Measurements from ENCODE around the gene ALPK3.

ALPK3 gene

DNA sequence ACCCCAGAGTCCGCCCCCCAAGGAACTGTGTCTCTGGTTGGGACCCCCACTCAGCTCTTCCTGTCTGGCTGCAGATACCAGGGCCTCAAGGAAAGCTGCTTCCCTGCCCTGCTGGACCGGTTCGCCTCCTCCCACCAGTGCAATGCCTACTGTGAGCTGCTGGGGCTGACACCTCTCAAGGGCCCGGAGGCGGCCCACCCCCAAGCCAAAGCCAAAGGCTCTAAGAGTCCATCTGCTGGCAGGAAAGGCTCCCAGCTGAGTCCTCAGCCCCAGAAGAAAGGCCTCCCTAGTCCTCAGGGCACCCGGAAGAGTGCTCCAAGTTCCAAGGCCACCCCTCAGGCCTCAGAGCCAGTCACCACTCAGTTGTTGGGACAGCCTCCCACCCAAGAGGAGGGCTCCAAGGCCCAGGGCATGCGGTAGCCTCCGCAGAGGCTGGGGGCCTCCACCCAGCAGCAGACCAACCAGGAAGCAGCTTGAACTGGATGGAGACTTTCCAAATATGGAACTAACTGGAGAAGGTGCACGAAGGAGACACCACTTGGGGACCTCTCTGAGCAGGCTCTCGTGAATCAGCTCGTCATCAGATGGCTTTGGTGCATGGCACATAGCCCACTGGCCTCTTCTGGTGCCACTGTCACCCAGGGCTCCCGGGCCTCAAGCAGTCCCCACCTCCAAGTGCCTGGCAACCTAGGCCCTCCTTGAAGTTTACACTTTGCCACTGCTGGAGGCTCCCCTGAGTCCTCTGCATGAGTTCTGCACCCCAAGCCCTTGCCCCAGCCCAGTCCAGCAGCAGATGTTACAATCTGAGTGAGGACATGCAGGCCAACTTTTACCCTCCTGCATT is 51.1 kb downstream of the ALPK3 start:
- H3K4me3 ChIP-seq (ENCODE audit: low read depth, low read length): no peak overlapping the region
- TF ChIP-seq, protein P1, sequence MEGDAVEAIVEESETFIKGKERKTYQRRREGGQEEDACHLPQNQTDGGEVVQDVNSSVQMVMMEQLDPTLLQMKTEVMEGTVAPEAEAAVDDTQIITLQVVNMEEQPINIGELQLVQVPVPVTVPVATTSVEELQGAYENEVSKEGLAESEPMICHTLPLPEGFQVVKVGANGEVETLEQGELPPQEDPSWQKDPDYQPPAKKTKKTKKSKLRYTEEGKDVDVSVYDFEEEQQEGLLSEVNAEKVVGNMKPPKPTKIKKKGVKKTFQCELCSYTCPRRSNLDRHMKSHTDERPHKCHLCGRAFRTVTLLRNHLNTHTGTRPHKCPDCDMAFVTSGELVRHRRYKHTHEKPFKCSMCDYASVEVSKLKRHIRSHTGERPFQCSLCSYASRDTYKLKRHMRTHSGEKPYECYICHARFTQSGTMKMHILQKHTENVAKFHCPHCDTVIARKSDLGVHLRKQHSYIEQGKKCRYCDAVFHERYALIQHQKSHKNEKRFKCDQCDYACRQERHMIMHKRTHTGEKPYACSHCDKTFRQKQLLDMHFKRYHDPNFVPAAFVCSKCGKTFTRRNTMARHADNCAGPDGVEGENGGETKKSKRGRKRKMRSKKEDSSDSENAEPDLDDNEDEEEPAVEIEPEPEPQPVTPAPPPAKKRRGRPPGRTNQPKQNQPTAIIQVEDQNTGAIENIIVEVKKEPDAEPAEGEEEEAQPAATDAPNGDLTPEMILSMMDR (IDR thresholded peaks at IDR 0.05): no peak
- no peak overlapping the region for H3K9ac ChIP-seq
- H2AFZ ChIP-seq: no peak overlapping the region
- no peaks in the 10 kb centered on the region for H3K9me3 ChIP-seq (ENCODE audit: control insufficient read depth, low read length)
- H3K27me3 ChIP-seq (ENCODE audit: control insufficient read depth, insufficient read depth, low read length): no peaks in the 10 kb centered on the region
- no peaks in the 10 kb centered on the region for H3K4me1 ChIP-seq
- no peak overlapping the region for H3K4me2 ChIP-seq (ENCODE audit: low read length)
- no peaks in the 10 kb centered on the region for H3K79me2 ChIP-seq
- no peak overlapping the region for H3K27ac ChIP-seq
- no peaks in the 10 kb centered on the region for H3K36me3 ChIP-seq (ENCODE audit: control insufficient read depth, insufficient read depth, low read length)

DNA sequence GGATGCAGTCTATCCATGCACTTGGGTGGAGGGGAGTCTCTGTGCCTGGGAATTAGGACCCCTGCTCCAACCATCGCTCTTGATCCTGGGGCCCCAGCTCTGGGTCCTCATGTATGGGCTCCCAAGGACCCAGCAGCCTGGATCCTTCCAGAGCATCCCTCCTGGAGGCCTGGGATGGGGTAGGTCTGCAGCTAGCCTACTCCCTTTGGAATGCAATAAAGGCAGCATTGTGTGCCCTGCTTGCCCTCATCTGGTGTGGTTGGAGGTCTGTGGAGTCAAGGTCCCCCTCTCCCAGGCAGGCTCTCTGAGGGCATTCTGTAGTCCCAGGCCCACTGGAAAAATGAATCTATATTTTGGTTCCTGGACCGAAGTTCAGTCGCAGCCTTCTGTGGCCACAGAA is 52.4 kb downstream of the ALPK3 start:
- no peak overlapping the region for H3K4me3 ChIP-seq (ENCODE audit: low read depth, low read length)
- no peak overlapping the region for H3K9ac ChIP-seq
- no peaks in the 10 kb centered on the region for H3K27me3 ChIP-seq (ENCODE audit: control insufficient read depth, insufficient read depth, low read length)
- H3K36me3 ChIP-seq (ENCODE audit: control insufficient read depth, insufficient read depth, low read length): no peaks in the 10 kb centered on the region
- no peak overlapping the region for H2AFZ ChIP-seq
- no peaks in the 10 kb centered on the region for H3K79me2 ChIP-seq
- H3K9me3 ChIP-seq (ENCODE audit: control insufficient read depth, low read length): no peaks in the 10 kb centered on the region
- H3K4me2 ChIP-seq (ENCODE audit: low read length): no peak overlapping the region
- no peaks in the 10 kb centered on the region for H3K4me1 ChIP-seq
- H3K27ac ChIP-seq: no peak overlapping the region
- TF ChIP-seq, protein P1 (IDR thresholded peaks at IDR 0.05): no peak

DNA sequence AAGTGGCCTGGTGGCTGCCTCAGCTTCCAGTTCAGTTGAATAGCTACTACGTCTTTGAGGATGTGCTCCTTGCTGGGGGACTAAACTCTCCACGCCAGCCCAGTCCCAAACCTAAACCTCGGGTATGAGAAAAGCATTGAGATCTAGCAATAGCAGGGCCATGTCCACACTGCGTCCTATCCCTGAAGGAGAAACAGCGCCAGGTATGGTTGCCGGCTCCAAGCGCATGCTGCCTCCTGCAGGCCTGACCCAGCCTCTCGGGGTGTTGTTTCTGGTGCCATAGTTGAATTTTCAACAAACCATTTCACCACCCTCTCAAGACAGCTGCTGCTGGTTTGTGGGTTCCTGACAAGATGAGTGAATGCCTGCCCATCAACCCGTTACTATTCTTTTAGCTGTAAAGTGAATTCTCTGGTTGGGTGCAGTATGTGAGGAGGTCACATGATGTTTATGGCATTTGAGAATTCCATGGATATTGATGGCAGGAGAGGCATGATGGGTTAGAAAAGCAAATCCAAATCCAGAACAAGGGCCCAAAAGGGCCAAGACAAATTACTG is 54.4 kb downstream of the ALPK3 start:
- Histone ChIP-seq H3K9ac (no peak overlapping the region), H3K4me1 (no peaks in the 10 kb centered on the region), H3K27ac (no peak overlapping the region), H3K27me3 (ENCODE audit: control insufficient read depth, insufficient read depth, low read length) (no peaks in the 10 kb centered on the region), H3K4me3 (ENCODE audit: low read depth, low read length) (no peak overlapping the region), H3K4me2 (ENCODE audit: low read length) (no peak overlapping the region), H3K79me2 (no peaks in the 10 kb centered on the region), H2AFZ (no peak overlapping the region), H3K36me3 (ENCODE audit: control insufficient read depth, insufficient read depth, low read length) (no peaks in the 10 kb centered on the region), H3K9me3 (ENCODE audit: control insufficient read depth, low read length) (no peaks in the 10 kb centered on the region)
- TF ChIP-seq, protein P1 (IDR thresholded peaks at IDR 0.05): no peak

DNA sequence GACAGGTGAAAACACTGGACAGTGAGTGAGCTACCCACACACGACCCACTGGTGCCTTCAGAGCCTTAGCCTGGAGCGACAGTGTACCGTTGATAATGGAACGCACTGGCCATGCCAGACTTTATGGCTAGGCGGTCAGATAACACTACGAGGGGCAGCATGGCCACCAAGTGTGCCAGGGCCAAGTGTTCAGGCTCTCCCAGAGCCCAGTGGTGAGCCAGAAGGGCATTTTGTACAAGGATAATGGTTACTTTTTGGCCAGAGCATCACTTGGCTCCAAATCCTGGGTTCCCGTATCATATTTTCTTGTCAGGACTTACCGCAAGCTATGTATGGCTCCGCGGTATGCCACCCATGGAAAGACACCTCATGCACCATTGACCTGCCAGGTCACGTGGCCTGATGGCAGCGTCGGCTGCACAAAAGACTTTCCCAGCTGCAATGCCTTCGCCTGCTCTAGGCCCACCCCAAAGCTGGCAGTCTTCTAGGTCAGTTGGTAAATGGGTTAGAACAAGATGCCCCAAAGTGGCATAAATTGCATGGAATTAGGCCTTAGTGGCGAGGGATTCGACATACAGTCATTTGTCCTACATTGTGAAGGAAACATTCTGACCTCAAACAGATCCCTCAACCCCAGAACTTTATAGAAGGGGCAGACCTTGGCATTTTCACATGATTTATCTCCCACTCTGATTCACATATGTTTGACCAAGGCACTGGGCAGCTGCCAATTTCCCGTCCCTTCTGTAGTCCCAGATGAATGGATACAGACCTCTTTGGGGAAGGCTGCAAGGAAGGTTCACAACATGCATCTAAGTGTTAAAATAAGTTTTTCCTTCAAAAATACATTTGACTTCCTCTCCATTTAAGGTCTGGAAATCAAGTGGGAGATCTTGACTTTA is 55.1 kb downstream of the ALPK3 start:
- H3K79me2 ChIP-seq: no peaks in the 10 kb centered on the region
- H3K36me3 ChIP-seq (ENCODE audit: control insufficient read depth, insufficient read depth, low read length): no peaks in the 10 kb centered on the region
- H3K4me1 ChIP-seq: no peaks in the 10 kb centered on the region
- no peak overlapping the region for H3K4me3 ChIP-seq (ENCODE audit: low read depth, low read length)
- H3K27me3 ChIP-seq (ENCODE audit: control insufficient read depth, insufficient read depth, low read length): no peaks in the 10 kb centered on the region
- H3K27ac ChIP-seq: no peak overlapping the region
- no peak overlapping the region for H3K4me2 ChIP-seq (ENCODE audit: low read length)
- H3K9ac ChIP-seq: no peak overlapping the region
- H2AFZ ChIP-seq: no peak overlapping the region
- TF ChIP-seq, protein P1 (IDR thresholded peaks at IDR 0.05): no peak
- H3K9me3 ChIP-seq (ENCODE audit: control insufficient read depth, low read length): no peaks in the 10 kb centered on the region
